GM19397 (cell line): ENCODE measurements around the gene SPZ1.
"Not testable (repeated sequence)": the region's sequence is repeated elsewhere in the genome, so short reads cannot be mapped to it uniquely, and the experiment has no call there.

Experiments
- ATAC-seq: cut with Tn5 transposase; IDR thresholded peaks from one replicate; pipeline ENCODE4 v1.9.1; 2021; ENCODE audit warnings: mild to moderate bottlenecking, moderate library complexity; ENCODE audit not compliant: unreplicated experiment

The SPZ1 gene

GRCh38 chr5:80319702-80320101 is at the start of gene SPZ1:
TSS of gene SPZ1 (plus strand) at chr5:80320002. CDS start at chr5:80320216, 214 bp downstream.
- no peak for ATAC-seq

- not testable (repeated sequence) for ATAC-seq
Measured at GRCh38 chr5:80270543-80270942, 49.3 kb upstream of the SPZ1 start.

- no peak for ATAC-seq
Measured at GRCh38 chr5:80275347-80275746, 44.5 kb upstream of the SPZ1 start.

GRCh38 chr5:80276186-80276585 is 43.6 kb upstream of the SPZ1 start:
- no peak for ATAC-seq

- ATAC-seq = no peak
Measured at GRCh38 chr5:80277191-80277590, 42.6 kb upstream of the SPZ1 start.

GRCh38 chr5:80282054-80282453 is 37.7 kb upstream of the SPZ1 start:
- ATAC-seq = no peak

- no peak for ATAC-seq
Measured at GRCh38 chr5:80283360-80283759, 36.4 kb upstream of the SPZ1 start.

- no peak for ATAC-seq
Measured at GRCh38 chr5:80284720-80285119, 35.1 kb upstream of the SPZ1 start.

- no peak for ATAC-seq
Measured at GRCh38 chr5:80288177-80288576, 31.6 kb upstream of the SPZ1 start.

GRCh38 chr5:80289320-80289719 is 30.5 kb upstream of the SPZ1 start:
- ATAC-seq = no peak

- ATAC-seq = no peak
Measured at GRCh38 chr5:80291761-80292160, 28.0 kb upstream of the SPZ1 start.

GRCh38 chr5:80296121-80296520 is 23.7 kb upstream of the SPZ1 start:
- no peak for ATAC-seq

- ATAC-seq = no peak
Measured at GRCh38 chr5:80299601-80300000, 20.2 kb upstream of the SPZ1 start.

- ATAC-seq = no peak
Measured at GRCh38 chr5:80300125-80300524, 19.7 kb upstream of the SPZ1 start.

- ATAC-seq = not testable (repeated sequence)
Measured at GRCh38 chr5:80300796-80301195, 19.0 kb upstream of the SPZ1 start.

- not testable (repeated sequence) for ATAC-seq
Measured at GRCh38 chr5:80301342-80301741, 18.5 kb upstream of the SPZ1 start.

- ATAC-seq = no peak
Measured at GRCh38 chr5:80302636-80303035, 17.2 kb upstream of the SPZ1 start.

- no peak for ATAC-seq
Measured at GRCh38 chr5:80308526-80308925, 11.3 kb upstream of the SPZ1 start.

- no peak for ATAC-seq
Measured at GRCh38 chr5:80309871-80310665, 9.7 kb upstream of the SPZ1 start.

- ATAC-seq = no peak
Measured at GRCh38 chr5:80315244-80315643, 4.6 kb upstream of the SPZ1 start.

GRCh38 chr5:80318212-80318611 is 1.6 kb upstream of the SPZ1 start:
- no peak for ATAC-seq

GRCh38 chr5:80324912-80325311 is 5.1 kb downstream of the SPZ1 start:
- ATAC-seq = no peak

- no peak for ATAC-seq
Measured at GRCh38 chr5:80326468-80326867, 6.7 kb downstream of the SPZ1 start.
